GM12891 (cell line): Measurements from ENCODE around the gene ABHD14A.
A peak's percentile ranks its signal among the peaks of the same experiment; 100 is the strongest.

ENCODE experiments used
- DNase-seq: peaks from one replicate; pipeline ENCODE4 v3.0.0; 2011; ENCODE audit warnings: low spot score; ENCODE audit not compliant: insufficient read length
- FAIRE-seq: peaks from 2 replicates; lab custom pipeline; 2011; peaks lifted over from hg19 to GRCh38; lab: Jason Lieb, UNC
- PAX5 ChIP-seq: IDR thresholded peaks from 2 replicates; pipeline ENCODE4 v1.6.1; 2011; ENCODE audit warnings: low read length, moderate library complexity, mild to moderate bottlenecking; ENCODE audit not compliant: insufficient read depth, severe bottlenecking
- POLR2A ChIP-seq: IDR thresholded peaks from 2 replicates; pipeline ENCODE4 v1.6.1; 2011; ENCODE audit warnings: low read depth, low read length, control low read depth
- POLR2AphosphoS5 ChIP-seq: IDR thresholded peaks from 2 replicates; pipeline ENCODE4 v1.6.1; 2011; ENCODE audit warnings: low read depth, low read length, control low read depth
- POU2F2 ChIP-seq: IDR thresholded peaks from 2 replicates; pipeline ENCODE4 v1.6.1; 2011; ENCODE audit warnings: low read depth, mild to moderate bottlenecking, control low read depth, low read length, moderate library complexity
- SPI1 ChIP-seq: IDR thresholded peaks from 2 replicates; pipeline ENCODE4 v1.6.1; 2011; ENCODE audit warnings: low read depth, low read length, control low read depth
- TAF1 ChIP-seq: IDR thresholded peaks from 2 replicates; pipeline ENCODE4 v1.6.1; 2011; ENCODE audit warnings: low read depth, low read length, control low read depth

Gene ABHD14A

GRCh38 chr3:52023860-52024764, 49.2 kb downstream of the ABHD14A start:
- DNase-seq (peak; percentile 59), FAIRE-seq (no peak)
- TF ChIP-seq POLR2A (no peak), POLR2AphosphoS5 (no peak), PAX5 (no peak), TAF1 (no peak), SPI1 (no peak), POU2F2 (no peak)

- TF ChIP-seq PAX5: no peak
- no peak for TF ChIP-seq POLR2A
- TF ChIP-seq TAF1: no peak
- no peak for TF ChIP-seq POU2F2
- TF ChIP-seq POLR2AphosphoS5: no peak
- TF ChIP-seq SPI1: no peak
- FAIRE-seq (peak; percentile 72), DNase-seq (no peak)
Measured at GRCh38 chr3:52024765-52025452, 50.0 kb downstream of the ABHD14A start.

GRCh38 chr3:52025453-52025852, 50.6 kb downstream of the ABHD14A start:
- peak; percentile 16 for FAIRE-seq
- no peak for TF ChIP-seq POLR2AphosphoS5
- no peak for TF ChIP-seq PAX5
- no peak for TF ChIP-seq POLR2A
- TF ChIP-seq SPI1: no peak
- no peak for TF ChIP-seq TAF1
- no peak for TF ChIP-seq POU2F2
- DNase-seq: no peak

DNA sequence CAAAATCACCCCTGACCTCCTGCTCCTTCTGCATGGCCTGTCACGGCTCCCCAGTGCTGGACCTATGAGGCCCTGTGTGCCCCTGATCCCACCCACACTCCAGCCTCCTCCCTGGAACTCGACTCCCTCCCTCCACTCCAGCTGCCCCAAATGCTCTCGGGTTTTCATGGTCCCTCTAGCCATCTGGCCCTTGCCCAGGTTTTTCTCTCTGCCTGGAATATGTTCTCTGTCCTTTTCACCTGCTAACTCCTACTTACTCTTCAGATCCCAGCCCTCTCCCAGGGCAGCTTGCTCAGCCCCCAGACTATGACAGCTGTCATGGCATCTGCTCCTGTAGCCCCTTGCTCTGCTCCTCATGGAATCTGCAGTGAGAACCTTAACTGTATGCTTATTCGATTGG, 51.2 kb downstream of the ABHD14A start:
- DNase-seq (no peak), FAIRE-seq (no peak)
- TF ChIP-seq POU2F2 (no peak), PAX5 (no peak), TAF1 (no peak), POLR2AphosphoS5 (no peak), POLR2A (no peak), SPI1 (no peak)

DNA sequence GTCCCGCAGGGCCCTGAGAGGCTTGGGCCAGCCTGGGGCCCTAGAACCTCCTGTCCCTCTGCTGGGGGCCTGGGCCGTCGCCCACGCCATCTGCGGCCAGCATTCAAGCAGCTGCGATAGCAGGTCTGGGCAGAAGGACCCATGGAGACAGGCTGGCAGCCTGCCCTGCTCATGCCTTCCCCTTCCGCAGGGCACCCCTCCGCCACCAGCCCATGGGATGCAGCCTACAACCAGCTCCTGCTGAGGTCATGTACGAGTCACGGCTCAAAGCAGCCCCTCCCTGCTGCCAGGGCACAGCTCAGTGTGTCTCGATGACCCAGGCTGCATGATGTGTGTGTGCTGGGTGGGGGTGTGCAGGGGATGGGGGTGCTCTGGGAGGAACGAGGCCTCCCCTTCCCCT, 53.7 kb downstream of the ABHD14A start:
- no peak for DNase-seq
- no peak for TF ChIP-seq SPI1
- no peak for TF ChIP-seq PAX5
- TF ChIP-seq POLR2A: no peak
- no peak for TF ChIP-seq TAF1
- no peak for TF ChIP-seq POLR2AphosphoS5
- no peak for TF ChIP-seq POU2F2
- no peak for FAIRE-seq

DNA sequence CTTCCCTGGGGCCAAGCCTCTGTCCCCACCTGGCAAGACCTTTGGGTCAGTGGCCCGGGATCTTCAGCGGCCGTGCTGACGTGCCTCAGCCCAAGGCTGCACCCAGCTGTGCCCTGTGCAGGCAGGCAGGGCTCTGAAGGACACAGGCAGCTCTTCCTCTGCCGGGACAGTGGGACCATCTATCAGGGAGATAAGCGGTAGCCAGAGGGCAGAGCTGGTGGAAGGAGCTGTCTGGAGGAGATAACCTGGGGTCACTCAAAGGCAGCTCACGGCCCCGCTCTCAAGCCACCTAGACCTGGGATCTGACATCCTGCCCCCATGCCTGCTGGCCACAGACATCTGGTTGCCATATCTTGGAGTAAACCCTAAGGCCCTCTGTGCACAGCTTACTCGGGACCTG, 54.2 kb downstream of the ABHD14A start:
- FAIRE-seq (no peak), DNase-seq (no peak)
- TF ChIP-seq PAX5 (no peak), TAF1 (no peak), POU2F2 (no peak), SPI1 (no peak), POLR2A (no peak), POLR2AphosphoS5 (no peak)

DNA sequence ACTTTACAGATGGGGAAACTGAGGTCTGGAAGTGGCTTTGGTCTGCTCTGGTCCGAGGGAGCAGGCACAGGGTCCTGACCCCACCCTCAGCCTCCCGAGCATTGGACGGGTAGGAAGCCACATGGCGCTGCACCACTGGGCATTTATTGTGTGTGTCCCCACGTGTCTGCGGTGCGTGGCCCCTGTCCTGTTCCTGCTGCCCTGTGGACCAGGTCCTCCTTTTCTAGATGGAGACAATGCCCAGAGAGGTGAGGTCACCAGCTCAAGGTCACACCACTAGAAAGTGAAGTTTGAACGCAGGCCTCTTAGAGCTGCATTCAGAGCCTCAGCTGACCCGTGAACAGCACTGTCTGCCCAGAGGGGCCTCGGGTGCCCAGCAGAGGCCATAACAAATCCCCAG, 54.7 kb downstream of the ABHD14A start:
- TF ChIP-seq TAF1: no peak
- TF ChIP-seq SPI1: no peak
- TF ChIP-seq POLR2A: no peak
- no peak for DNase-seq
- no peak for FAIRE-seq
